Epithelial cell of proximal tubule (primary cell): ENCODE measurements around the gene ABHD10. TPM values are rescaled to one million over a fixed set of nuclear protein-coding genes. Genes with fewer than 3 reads are reported as not detected.
A peak's percentile ranks its signal among the peaks of the same experiment; 100 is the strongest.

Source experiments
- DNase-seq: peaks from one replicate; pipeline ENCODE4 v3.0.0-alpha.2; 2011; ENCODE audit warnings: low read depth
- H3K4me3 ChIP-seq: 2 replicates; pipeline ENCODE4 v1.5.1; 2011; ENCODE audit warnings: low read depth, mild to moderate bottlenecking, low read length
- total RNA-seq: library from RNA; depleted of rRNA; stranded (reverse); fragments of >200 nt; gene quantifications from 2 replicates; pipeline ENCODE4 v1.2.3, GENCODE V29; 2015
- TF ChIP-seq, protein P1 (sequence below): conservative IDR thresholded peaks from 2 replicates; pipeline ENCODE4 v1.5.1; 2012; ENCODE audit warnings: low read depth, mild to moderate bottlenecking, low read length

Gene ABHD10
- total RNA-seq, 1 donor from 2014 or later = 18.2 TPM

DNA sequence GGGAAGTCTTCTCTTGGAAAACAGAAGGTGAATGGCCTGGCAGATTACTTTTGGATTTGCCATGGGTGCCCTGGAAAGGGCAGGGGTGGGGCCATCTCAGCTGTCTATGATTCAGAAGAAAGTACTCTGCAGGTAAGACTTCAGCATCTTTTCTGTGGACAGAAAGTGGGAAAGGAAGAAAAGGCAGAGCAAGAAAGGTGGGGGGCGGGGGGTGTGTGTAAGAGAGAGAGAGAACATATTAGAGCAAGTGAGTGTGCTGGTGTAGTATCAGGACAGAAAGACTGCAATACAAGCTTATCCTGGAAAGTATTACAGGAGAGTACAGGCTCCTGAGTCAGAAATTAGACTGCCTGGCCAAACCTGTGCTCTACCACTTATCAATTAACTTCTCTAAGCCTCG is 25.4 kb downstream of the ABHD10 start:
- no peak for DNase-seq
- TF ChIP-seq, protein P1, sequence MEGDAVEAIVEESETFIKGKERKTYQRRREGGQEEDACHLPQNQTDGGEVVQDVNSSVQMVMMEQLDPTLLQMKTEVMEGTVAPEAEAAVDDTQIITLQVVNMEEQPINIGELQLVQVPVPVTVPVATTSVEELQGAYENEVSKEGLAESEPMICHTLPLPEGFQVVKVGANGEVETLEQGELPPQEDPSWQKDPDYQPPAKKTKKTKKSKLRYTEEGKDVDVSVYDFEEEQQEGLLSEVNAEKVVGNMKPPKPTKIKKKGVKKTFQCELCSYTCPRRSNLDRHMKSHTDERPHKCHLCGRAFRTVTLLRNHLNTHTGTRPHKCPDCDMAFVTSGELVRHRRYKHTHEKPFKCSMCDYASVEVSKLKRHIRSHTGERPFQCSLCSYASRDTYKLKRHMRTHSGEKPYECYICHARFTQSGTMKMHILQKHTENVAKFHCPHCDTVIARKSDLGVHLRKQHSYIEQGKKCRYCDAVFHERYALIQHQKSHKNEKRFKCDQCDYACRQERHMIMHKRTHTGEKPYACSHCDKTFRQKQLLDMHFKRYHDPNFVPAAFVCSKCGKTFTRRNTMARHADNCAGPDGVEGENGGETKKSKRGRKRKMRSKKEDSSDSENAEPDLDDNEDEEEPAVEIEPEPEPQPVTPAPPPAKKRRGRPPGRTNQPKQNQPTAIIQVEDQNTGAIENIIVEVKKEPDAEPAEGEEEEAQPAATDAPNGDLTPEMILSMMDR = no peak

DNA sequence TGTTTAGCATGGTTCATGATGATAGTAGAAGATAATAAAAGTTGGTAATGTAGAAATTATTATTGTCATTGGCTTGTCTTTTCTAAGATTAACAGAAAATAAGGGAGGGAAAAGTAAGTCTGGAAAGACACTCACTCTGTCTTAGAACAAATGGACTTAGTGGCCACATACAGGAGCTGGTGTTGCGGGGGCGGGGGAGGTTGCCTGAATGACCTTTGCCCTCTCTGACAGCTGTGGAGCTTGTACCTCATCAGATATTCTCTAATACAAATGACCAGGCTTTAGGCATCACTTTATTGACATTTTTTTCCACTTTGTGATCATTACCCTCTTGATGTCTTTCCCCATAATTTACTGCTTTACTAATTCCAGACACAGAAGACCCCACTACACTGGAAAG is 25.8 kb downstream of the ABHD10 start:
- H3K4me3 ChIP-seq = no peak overlapping the region
- TF ChIP-seq, protein P1 = no peak
- no peak for DNase-seq

More for the DNA sequence above, 25.4 kb downstream of the ABHD10 start:
- no peak overlapping the region for H3K4me3 ChIP-seq

DNA sequence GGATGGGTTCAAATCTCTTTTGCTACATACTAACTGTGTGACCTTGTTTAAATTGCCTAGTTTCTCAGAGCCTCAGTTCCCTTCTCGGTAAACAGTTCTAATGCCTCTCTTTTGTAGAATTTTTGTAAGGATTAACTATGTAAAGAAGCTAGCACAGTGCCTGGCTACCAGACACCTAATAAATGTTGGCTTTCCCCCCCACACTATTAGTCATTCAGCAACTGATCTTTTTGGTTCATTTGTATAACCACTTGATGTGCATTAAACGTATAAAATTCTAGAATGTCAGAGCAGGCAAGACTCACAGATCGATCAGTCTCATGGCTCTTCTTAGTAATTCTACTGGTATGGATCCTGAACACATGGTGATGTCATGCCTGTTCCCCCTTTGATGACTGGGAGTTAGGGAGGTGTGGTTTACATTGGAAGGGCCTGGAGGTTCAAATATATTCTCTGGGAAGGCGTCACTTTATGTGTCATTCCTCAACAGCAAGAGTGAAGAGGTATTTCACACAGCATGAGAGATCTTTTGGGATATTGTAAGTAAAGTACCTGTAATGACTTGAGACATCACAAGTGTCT is 26.4 kb downstream of the ABHD10 start:
- DNase-seq = no peak
- H3K4me3 ChIP-seq = no peak overlapping the region
- TF ChIP-seq, protein P1 = no peak

DNA sequence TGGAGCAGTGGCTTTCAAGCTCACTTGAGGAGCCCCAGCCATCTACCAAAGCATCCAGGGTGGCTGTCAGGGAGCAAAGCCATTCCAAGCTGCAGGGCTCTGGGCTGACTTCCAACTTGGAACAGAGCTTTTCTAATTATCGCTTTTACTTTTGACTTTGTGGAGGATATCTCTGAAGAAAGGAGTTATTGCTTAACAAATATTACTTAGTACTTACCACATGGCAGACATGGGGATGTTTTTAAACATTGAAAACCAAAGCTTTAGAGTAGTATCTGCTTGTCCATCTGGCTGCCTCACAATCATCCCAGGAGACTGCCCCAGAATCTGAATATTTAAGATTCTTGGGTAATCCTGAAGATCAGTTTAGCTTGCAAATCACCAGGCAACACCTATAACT is 28.8 kb downstream of the ABHD10 start:
- no peak overlapping the region for H3K4me3 ChIP-seq
- no peak for DNase-seq
- TF ChIP-seq, protein P1 = no peak

DNA sequence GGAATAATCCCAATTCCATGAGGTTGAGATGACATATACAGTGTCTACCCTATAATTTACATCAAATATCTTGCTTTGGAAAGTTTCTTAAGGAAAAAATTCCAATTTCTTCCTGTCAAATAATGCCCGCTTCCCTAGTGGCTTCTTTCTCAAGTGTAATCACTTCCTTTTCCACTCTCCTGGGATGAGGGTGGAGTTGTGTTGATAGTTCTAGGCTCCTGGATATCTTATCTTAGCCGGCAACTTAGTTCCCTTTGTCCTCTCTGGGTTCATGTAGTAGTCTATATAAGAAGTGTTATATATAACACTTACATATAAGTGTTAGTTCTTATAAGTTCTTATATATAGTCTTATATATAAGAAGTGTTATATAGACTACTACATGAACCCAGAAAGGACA is 30.8 kb downstream of the ABHD10 start:
- DNase-seq = no peak
- H3K4me3 ChIP-seq = no peak overlapping the region
- TF ChIP-seq, protein P1 = no peak

DNA sequence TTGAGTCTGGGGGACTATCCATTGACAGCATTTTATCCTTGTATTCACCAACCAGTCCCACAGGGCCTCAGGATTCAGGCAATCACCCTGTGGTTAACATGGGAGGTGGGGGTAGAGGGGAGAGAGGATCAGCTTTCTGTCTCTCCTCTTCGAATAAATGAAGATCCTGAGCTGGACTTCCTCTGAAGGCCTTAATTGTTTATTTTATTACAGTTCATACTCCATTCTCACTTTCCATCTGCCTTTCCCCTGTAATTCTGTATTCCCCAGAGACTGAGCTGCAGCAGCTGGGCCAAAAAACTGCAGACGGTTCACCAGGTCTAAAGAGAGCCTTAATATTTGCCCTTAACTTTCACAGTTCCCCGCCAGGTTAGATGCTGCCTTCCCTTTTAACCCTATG is 31.8 kb downstream of the ABHD10 start:
- TF ChIP-seq, protein P1 = no peak
- no peak for DNase-seq
- H3K4me3 ChIP-seq = no peak overlapping the region

DNA sequence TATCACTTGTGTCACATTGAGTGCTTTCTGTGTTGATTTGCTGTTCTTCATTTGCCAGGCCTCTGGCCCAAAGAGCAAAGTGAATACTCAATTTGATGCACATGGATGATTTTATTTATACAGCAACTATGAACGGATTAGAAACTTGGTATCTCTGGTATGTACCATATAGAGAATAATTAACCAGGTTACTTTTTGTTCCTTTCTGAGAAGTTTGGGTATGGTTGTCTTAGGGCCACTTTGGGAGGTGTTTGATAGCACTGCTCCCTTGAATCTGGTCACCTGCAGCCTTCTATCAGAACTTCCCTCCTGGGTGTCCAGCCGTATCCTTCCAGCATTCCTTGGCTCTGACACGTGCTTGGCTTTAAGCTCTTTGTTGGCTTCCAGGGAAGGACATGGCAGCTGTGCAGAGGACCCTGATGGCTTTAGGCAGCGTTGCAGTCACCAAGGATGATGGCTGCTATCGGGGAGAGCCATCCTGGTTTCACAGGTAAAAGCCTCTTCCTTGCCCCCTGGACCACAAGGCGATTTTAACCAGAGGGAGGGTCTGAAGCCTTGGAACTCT is 32.6 kb downstream of the ABHD10 start:
- peak; percentile 50 for DNase-seq
- TF ChIP-seq, protein P1 = no peak
- H3K4me3 ChIP-seq = no peak overlapping the region
